ENCODE measurements around the gene BMP2.

Gene BMP2

GRCh38 chr20:6767536-6768227 lies at the start of gene BMP2:
TSS of gene BMP2 (plus strand) at chr20:6767686. CDS start at chr20:6770127, 2,441 bp downstream.
- H3K36me3 Mint-ChIP-seq (ENCODE audit: low read depth): no peaks in the 10 kb centered on the region
- peaks cover 72% of the 10 kb centered on the region for H3K27me3 Mint-ChIP-seq
- peak within 1 kb of the TSS; percentile 42 for H3K4me3 Mint-ChIP-seq

DNA sequence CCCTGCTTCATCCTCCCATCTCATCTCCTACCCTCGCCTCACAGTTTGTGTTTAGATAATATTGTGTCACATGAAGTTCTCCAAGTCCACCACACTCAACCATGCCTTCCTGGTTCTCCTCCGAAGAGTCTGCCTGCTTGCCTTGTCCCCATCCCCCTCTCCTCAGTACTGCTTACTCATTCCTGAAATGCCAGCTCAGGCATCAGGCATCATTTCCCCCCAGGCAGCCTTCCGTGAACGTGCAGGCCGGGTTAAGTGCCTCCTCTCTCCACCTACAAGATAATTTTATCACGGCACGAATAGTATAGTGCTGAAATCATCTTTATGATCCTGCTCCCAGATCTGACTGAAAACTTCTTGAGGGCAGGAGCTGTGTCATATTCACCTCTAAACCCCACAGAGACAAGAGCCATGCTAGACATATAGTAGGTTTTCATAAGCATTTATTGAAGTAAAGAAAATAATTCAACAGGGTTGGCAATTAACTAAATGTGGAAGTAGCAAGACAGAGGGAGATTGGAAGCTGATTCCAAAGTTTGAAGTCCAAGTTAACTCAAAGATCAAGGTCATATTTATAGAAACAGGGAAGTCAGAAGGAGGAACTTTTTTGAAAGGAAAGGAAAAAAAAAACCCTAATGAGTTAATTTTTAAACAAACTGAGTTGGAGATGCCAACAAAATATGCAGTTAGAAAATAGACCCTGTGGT lies 48.7 kb upstream of the BMP2 start:
- no peak for DNase-seq

More at GRCh38 chr20:6767536-6768227, at the start of gene BMP2:
- Mint-ChIP-seq H3K9me3 (no peaks in the 10 kb centered on the region), H3K27ac (no peak within 1 kb of the TSS), H3K4me1 (ENCODE audit: low read depth) (no peaks in the 10 kb centered on the region)
- peak; percentile 31 for DNase-seq

DNA sequence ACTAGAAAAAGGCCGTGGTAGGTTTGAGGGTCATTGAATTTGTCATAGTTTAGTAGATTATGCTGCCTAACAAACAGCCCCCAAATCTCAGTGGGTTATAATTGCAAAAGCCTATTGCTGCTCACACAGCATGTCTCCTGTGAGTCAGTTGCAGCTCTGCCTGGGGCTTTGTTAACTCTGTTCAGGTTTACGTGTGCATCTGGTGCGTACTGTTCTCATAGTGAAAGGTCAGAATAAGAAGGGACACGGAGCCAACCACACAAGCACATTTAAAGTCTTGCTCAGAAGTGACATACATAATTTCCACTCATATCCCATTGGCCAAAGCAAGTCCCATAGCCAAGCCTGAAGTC lies 48.1 kb upstream of the BMP2 start:
- H3K27me3 Mint-ChIP-seq: no peaks in the 10 kb centered on the region
- peaks cover 7% of the 10 kb centered on the region for H3K9me3 Mint-ChIP-seq
- H3K4me1 Mint-ChIP-seq (ENCODE audit: low read depth): no peaks in the 10 kb centered on the region
- H3K36me3 Mint-ChIP-seq (ENCODE audit: low read depth): no peaks in the 10 kb centered on the region
- no peak overlapping the region for H3K4me3 Mint-ChIP-seq
- DNase-seq: no peak
- no peak overlapping the region for H3K27ac Mint-ChIP-seq

More for the DNA sequence above, 48.7 kb upstream of the BMP2 start:
- Mint-ChIP-seq H3K9me3 (peaks cover 5% of the 10 kb centered on the region), H3K36me3 (ENCODE audit: low read depth) (no peaks in the 10 kb centered on the region), H3K27me3 (no peaks in the 10 kb centered on the region), H3K27ac (no peak overlapping the region), H3K4me3 (no peak overlapping the region), H3K4me1 (ENCODE audit: low read depth) (no peaks in the 10 kb centered on the region)

DNA sequence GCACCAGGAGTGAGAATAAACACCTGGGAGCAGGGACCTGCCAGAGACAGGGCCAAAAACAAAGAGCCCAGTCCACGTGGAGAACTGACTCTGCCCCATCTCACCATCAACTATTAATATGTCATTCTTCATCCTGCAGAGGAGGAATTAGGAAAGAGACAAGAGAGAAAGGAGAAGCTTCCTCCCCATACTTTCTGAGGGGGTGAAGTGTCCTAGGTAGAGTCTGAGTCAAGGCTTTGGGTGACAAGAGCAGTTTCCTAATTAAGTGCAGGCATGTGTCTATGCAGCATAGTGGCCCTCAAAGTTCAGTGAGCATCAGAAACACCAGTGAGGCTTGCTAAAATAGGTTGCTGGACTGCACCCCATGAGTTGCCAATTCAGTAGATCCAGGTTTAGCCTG lies 40.7 kb upstream of the BMP2 start:
- no peak for DNase-seq
- Mint-ChIP-seq H3K36me3 (ENCODE audit: low read depth) (no peaks in the 10 kb centered on the region), H3K4me3 (no peak overlapping the region), H3K9me3 (peaks cover 6% of the 10 kb centered on the region), H3K27me3 (no peaks in the 10 kb centered on the region), H3K27ac (no peak overlapping the region), H3K4me1 (ENCODE audit: low read depth) (no peaks in the 10 kb centered on the region)

- Mint-ChIP-seq H3K4me1 (ENCODE audit: low read depth) (no peaks in the 10 kb centered on the region), H3K4me3 (no peak overlapping the region), H3K27ac (no peak overlapping the region), H3K27me3 (no peaks in the 10 kb centered on the region), H3K9me3 (peaks cover 3% of the 10 kb centered on the region), H3K36me3 (ENCODE audit: low read depth) (no peaks in the 10 kb centered on the region)
- DNase-seq: no peak
Observed at GRCh38 chr20:6730672-6731328, 36.7 kb upstream of the BMP2 start.

DNA sequence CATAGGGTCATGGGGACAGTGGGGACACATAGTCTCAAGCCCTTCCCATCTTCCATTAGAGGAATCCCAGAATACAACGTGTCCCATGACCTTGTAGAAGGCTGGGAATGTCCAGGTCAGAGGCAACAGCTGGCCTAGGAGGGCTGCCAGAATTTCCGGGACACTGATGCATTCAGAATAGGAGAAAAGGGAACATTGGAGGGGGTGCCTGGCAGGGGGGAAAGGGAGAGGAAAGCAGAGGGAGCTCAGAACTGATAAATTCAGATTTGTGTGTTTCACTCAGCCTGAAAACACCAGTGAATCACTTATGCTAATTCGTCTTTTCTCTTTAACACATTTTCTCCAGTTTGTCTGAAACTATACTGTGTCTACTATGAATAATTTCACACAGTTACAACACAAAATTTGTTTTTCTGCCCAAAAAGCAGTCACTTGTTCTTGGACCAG lies 35.5 kb upstream of the BMP2 start:
- H3K4me1 Mint-ChIP-seq (ENCODE audit: low read depth): no peaks in the 10 kb centered on the region
- H3K27ac Mint-ChIP-seq: no peak overlapping the region
- no peak overlapping the region for H3K4me3 Mint-ChIP-seq
- DNase-seq: no peak
- no peaks in the 10 kb centered on the region for H3K27me3 Mint-ChIP-seq
- H3K9me3 Mint-ChIP-seq: no peaks in the 10 kb centered on the region
- no peaks in the 10 kb centered on the region for H3K36me3 Mint-ChIP-seq (ENCODE audit: low read depth)

DNA sequence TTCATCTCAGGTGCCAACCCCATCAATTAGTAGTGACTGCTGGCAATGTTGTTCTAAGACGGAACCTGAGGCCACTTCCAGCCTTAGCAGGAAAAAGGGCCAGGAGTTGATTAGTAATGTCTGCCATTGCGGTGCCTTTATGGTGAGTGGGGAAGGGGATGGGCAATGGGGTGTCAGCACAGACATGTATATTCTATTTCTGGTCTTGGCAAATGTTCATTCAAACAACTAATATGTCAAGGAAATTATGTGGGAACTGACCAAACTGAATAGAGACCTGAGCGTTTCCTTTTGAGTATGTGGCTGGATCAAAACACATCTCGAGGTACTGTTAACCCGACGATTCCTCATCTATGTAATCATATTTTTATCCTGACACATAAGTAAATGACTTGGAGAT lies 34.6 kb upstream of the BMP2 start:
- H3K27ac Mint-ChIP-seq: no peak overlapping the region
- no peak overlapping the region for H3K4me3 Mint-ChIP-seq
- H3K36me3 Mint-ChIP-seq (ENCODE audit: low read depth): no peaks in the 10 kb centered on the region
- H3K4me1 Mint-ChIP-seq (ENCODE audit: low read depth): no peaks in the 10 kb centered on the region
- no peak for DNase-seq
- H3K27me3 Mint-ChIP-seq: no peaks in the 10 kb centered on the region
- H3K9me3 Mint-ChIP-seq: no peaks in the 10 kb centered on the region

DNA sequence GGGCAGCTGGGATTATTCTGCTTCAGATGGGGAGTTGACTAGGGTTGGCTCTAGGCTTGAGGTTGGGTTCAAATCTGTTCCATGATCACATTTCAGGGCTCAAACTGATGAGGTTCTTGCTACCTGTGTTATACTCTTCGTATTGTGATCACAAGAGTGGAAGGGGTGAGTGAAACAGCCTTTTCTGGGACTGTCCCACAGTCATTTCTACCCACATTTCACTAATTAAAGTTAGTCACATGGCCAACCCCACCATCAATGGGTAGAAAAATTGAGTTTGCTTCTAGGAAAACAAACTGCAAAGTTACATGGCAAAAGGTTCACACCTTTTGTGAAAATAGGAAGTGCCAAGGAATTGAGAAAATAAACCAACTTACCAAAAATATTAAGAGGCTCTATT lies 33.5 kb upstream of the BMP2 start:
- no peaks in the 10 kb centered on the region for H3K4me1 Mint-ChIP-seq (ENCODE audit: low read depth)
- no peak overlapping the region for H3K27ac Mint-ChIP-seq
- no peak overlapping the region for H3K4me3 Mint-ChIP-seq
- DNase-seq: no peak
- H3K36me3 Mint-ChIP-seq (ENCODE audit: low read depth): no peaks in the 10 kb centered on the region
- no peaks in the 10 kb centered on the region for H3K27me3 Mint-ChIP-seq
- H3K9me3 Mint-ChIP-seq: peaks cover 4% of the 10 kb centered on the region

DNA sequence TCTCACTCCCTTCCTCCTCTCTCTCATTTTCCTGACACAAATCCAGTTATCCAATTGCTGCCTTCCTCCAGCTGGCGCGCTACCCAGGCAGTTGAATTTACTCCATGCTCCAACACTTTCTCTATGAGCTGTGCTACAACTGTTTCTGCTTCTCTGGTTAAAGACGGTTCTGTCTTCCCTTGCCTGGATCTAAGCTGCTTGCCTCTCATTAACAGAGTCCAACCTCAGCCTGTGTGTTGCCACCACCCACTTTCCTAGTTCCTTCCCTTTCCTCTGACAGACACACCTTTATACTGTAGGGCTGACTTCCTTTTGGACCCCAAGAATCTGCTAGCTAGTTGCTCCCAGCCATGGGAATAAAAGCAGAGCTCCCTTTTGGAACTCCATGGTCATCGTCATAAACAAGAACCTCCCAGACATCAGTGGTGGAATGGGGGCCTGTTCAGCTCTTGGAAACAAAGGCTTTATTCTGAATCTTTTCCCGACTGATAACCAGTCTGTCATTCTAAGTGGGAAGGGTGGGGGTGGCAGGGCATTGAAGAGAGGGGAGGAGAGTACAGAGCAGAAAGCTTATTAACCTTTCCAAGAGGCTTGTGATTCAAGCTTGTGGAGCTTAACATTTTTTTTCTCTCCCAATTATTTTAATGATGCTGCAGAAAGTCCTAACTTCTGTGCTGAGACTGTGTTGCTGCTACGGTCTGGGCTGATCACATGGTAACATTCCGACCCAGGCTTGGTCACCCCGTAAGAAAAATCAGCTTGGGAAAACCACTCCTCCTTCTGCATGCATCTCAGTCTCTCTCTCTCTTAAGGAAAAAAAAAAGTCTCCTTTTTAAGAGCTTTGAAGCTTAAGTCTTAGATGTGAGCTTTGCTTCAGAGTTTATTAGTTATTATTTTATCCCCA lies 31.3 kb upstream of the BMP2 start:
- H3K36me3 Mint-ChIP-seq (ENCODE audit: low read depth): no peaks in the 10 kb centered on the region
- no peak overlapping the region for H3K27ac Mint-ChIP-seq
- H3K27me3 Mint-ChIP-seq: no peaks in the 10 kb centered on the region

DNA sequence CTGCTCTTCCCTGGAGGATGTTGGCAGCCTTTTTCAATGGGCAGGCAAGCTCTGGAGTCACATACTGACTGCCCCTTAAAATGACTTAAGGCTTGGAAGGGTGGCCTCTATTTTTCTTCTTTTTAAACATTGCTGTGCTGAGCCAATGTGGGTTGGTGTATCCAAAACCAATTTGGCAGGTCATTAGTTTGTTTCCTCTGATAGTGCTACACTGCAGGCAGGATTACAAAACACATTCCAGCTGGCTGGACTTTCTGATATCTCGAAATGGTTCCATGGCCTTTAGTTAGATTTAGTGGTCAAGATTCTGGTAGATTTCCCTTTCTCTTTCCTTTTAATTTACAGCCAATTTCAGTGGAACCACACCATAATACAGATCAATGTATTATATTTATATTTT lies 28.1 kb upstream of the BMP2 start:
- H3K4me3 Mint-ChIP-seq: no peak overlapping the region

More for the DNA sequence above, 31.3 kb upstream of the BMP2 start:
- Mint-ChIP-seq H3K4me1 (ENCODE audit: low read depth) (no peaks in the 10 kb centered on the region), H3K4me3 (no peak overlapping the region), H3K9me3 (peaks cover 4% of the 10 kb centered on the region)
- no peak for DNase-seq

GRCh38 chr20:6740096-6740495 lies 27.4 kb upstream of the BMP2 start:
- no peaks in the 10 kb centered on the region for H3K27me3 Mint-ChIP-seq
- no peak overlapping the region for H3K4me3 Mint-ChIP-seq
- peaks cover 7% of the 10 kb centered on the region for H3K9me3 Mint-ChIP-seq
- no peaks in the 10 kb centered on the region for H3K4me1 Mint-ChIP-seq (ENCODE audit: low read depth)
- H3K27ac Mint-ChIP-seq: no peak overlapping the region
- no peak for DNase-seq
- H3K36me3 Mint-ChIP-seq (ENCODE audit: low read depth): no peaks in the 10 kb centered on the region

More for the DNA sequence above, 28.1 kb upstream of the BMP2 start:
- H3K27ac Mint-ChIP-seq: no peak overlapping the region
- no peak for DNase-seq
- H3K4me1 Mint-ChIP-seq (ENCODE audit: low read depth): no peaks in the 10 kb centered on the region
- H3K9me3 Mint-ChIP-seq: peaks cover 4% of the 10 kb centered on the region
- no peaks in the 10 kb centered on the region for H3K27me3 Mint-ChIP-seq
- no peaks in the 10 kb centered on the region for H3K36me3 Mint-ChIP-seq (ENCODE audit: low read depth)

DNA sequence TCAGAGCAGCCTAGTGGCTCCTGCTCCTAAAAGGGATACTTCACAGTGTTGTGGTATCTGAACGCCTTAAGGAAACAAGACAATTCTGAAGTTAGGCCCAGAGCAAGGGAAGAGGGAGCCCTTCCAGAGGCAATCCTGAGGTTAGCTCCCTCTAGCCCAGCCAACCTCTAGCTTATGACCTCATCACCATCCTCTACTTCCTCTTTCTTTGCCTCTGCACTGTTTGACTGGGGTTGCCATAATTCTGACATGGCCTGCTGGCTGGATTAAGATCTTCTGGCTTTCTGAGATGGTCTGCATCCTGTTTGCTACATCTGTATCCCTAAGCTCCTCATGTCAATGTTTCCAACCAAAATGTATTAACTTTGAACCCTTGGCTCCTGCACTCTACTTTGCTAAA lies 23.3 kb upstream of the BMP2 start:
- no peak overlapping the region for H3K27ac Mint-ChIP-seq
- no peaks in the 10 kb centered on the region for H3K27me3 Mint-ChIP-seq
- no peaks in the 10 kb centered on the region for H3K4me1 Mint-ChIP-seq (ENCODE audit: low read depth)
- peaks cover 5% of the 10 kb centered on the region for H3K9me3 Mint-ChIP-seq
- no peak for DNase-seq
- H3K36me3 Mint-ChIP-seq (ENCODE audit: low read depth): no peaks in the 10 kb centered on the region
- no peak overlapping the region for H3K4me3 Mint-ChIP-seq

DNA sequence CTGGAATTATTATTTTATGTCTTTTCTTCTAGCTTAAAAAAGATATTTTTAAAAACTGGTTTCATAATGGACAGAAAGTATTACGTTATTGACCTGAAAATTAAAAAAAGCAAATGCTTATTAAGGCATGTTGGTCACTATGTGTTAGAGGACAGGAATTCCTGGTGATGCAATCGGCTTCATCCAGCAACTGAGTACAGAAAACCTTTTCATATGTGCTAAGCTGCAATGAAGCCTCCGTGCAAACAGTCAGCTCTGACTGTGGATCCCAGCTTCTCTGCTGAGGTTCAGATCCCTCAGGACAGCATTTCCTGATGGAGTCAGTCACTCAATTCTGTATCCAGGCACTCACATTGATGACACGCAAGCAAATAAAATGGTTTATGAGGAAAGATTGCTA lies 22.7 kb upstream of the BMP2 start:
- Mint-ChIP-seq H3K27ac (no peak overlapping the region), H3K9me3 (peaks cover 5% of the 10 kb centered on the region), H3K4me1 (ENCODE audit: low read depth) (no peaks in the 10 kb centered on the region), H3K27me3 (no peaks in the 10 kb centered on the region), H3K4me3 (no peak overlapping the region), H3K36me3 (ENCODE audit: low read depth) (no peaks in the 10 kb centered on the region)
- no peak for DNase-seq

DNA sequence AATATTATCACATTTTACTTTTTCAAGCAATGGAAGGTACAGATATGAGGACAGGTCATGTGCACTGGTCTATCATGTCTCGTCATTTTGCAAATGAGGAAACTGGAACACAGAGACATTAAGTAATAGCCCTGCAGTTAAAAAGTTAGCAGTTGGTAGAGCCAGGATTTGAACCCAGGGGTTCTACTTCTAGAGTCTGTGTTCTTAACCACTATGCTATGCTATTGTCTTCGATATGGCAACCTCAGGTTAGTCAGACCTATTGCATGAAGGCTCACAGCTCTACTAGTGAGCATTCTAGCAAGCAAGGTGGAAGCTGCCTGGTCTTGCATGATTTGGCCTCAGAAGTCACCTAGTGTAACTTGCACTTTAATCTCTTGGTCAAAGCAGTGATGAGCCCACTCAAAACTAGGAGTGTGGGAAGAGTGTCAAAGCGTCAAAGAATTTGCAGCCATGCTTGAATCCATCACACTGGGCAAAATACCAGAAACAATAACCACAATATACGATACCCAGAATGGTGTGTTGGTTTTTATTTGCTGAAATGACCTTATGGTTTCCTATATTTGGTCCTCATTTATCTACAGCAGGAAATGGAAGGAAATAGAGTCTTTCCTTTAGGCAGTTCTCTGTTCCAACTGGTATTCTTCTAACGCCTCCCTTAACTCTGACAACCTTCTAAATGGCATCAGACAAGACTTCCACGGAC lies 20.4 kb upstream of the BMP2 start:
- Mint-ChIP-seq H3K27ac (no peak overlapping the region), H3K4me1 (ENCODE audit: low read depth) (no peaks in the 10 kb centered on the region), H3K36me3 (ENCODE audit: low read depth) (no peaks in the 10 kb centered on the region), H3K27me3 (no peaks in the 10 kb centered on the region), H3K4me3 (no peak overlapping the region), H3K9me3 (peaks cover 5% of the 10 kb centered on the region)
- no peak for DNase-seq
